Measurements from ENCODE around the gene DDX39B. TPM values are rescaled to one million over a fixed set of nuclear protein-coding genes. Genes with fewer than 3 reads are reported as not detected.

DDX39B gene
- total and polyA plus RNA-seq, 2 of the 8 experiments (the other 6 are each of a cell fraction or from before 2014, with no cell fraction given), result 780 to 1,164 TPM

GRCh38 chr6:31572041-31572911 is 30.5 kb upstream of the DDX39B start, which contains the start of gene LTA (continued):
- no peak for TF ChIP-seq CHD7 (IDR thresholded peaks at IDR 0.05; ENCODE audit: insufficient replicate concordance, low read length)

All from H1 (cell line).